ENCODE results near the gene SLC6A9. TPM values are rescaled to one million over a fixed set of nuclear protein-coding genes. Genes with fewer than 3 reads are reported as not detected.
A peak's percentile ranks its signal among the peaks of the same experiment; 100 is the strongest.

Gene SLC6A9
- total and polyA plus RNA-seq, 2 of the 8 experiments (the other 6 are each of a cell fraction or from before 2014, with no cell fraction given), result 20.2 to 24.2 TPM

GRCh38 chr1:44032170-44032790 lies 1.0 kb upstream of the SLC6A9 start:
- POLR2A ChIA-PET (ENCODE audit: partially characterized antibody), result interaction anchor here (0.5 to 26.2 kb wide), 16 partner anchors 9 to 1023 kb away, joined by 3 to 544 read pairs (median 4); partner anchors contain the start of genes ARTN and ST3GAL3
- peak overlapping the region; percentile 7; the same call in 1 of the 2 replicates for H3K27ac ChIP-seq (ENCODE audit: low read depth, low read length)
- H3K4me3 ChIP-seq (ENCODE audit: extremely low read depth in 1 of 4, insufficient read depth in 2 of 4, low read depth in 3 of 4, low read length in 4 of 4), result peak overlapping the region; percentile 78 to 96 (median 86); a peak in 7 of 8 replicates
- peaks cover 4% of the 10 kb centered on the region; the same call in 1 of the 2 replicates for H3K23me2 ChIP-seq (ENCODE audit: low read depth, low read length)
- H4K91ac ChIP-seq (replicated peaks; ENCODE audit: insufficient read length, low read length), result peak overlapping the region; percentile 38
- H2BK120ac ChIP-seq (replicated peaks; ENCODE audit: low read depth, low read length), result no peak overlapping the region
- H2BK5ac ChIP-seq (ENCODE audit: low read depth, low read length), result peak overlapping the region; percentile 91; the same call in 1 of the 2 replicates
- peaks cover 5% of the 10 kb centered on the region for H3K79me1 ChIP-seq (ENCODE audit: low read depth, low read length)
- H3K4me1 ChIP-seq (replicated peaks in 1 of 4; ENCODE audit: control insufficient read depth in 3 of 4, insufficient read depth in 4 of 4, low read length in 3 of 4), result peaks cover 13 to 28% (median 16%) of the 10 kb centered on the region in 4 experiments
- no peaks in the 10 kb centered on the region for H3K27me3 ChIP-seq (replicated peaks in 1 of 4; ENCODE audit: control insufficient read depth in 3 of 4, extremely low read depth in 1 of 4, insufficient read depth in 3 of 4, low read length in 3 of 4)
- peaks cover 0 to 6% of the 10 kb centered on the region in 2 experiments for H4K20me1 ChIP-seq (replicated peaks in 1 of 2; ENCODE audit: control insufficient read depth in 1 of 2, insufficient read depth in 2 of 2, low read length in 2 of 2)
- WGBS, 2 experiments (ENCODE audit: extremely low coverage in 1 of 2, insufficient coverage in 1 of 2, insufficient read length in 1 of 2, insufficient replicate concordance in 2 of 2, low coverage in 1 of 2, low lambda C conversion rate in 2 of 2, missing lambda C conversion rate in 1 of 2), result 79% methylated on average over 6 of the region's 6 CpGs; no CpG with 5 or more reads in 1 of the 2 experiments
- H3K36me3 ChIP-seq (ENCODE audit: control insufficient read depth in 2 of 4, insufficient read depth in 4 of 4, low read length in 3 of 4), result no peaks in the 10 kb centered on the region
- no peak overlapping the region for H2BK20ac ChIP-seq (ENCODE audit: low read length)
- peaks cover 0 to 17% of the 10 kb centered on the region in 2 experiments; a peak in 1 of 4 replicates for H3K79me2 ChIP-seq (ENCODE audit: control insufficient read depth in 1 of 2, insufficient read depth in 2 of 2, low read length in 2 of 2)
- peak overlapping the region; percentile 93 for H3K18ac ChIP-seq (ENCODE audit: extremely low read depth, low read length)
- H4K5ac ChIP-seq (ENCODE audit: insufficient read length, low read depth, low read length), result no peak overlapping the region
- H3K4ac ChIP-seq (replicated peaks; ENCODE audit: insufficient read length, low read depth, low read length), result peak overlapping the region; percentile 34
- DNase-seq (ENCODE audit: low read depth in 1 of 2, low spot score in 2 of 2) (no peak), FAIRE-seq (no peak)
- no peak overlapping the region for H2AFZ ChIP-seq (ENCODE audit: low read length)
- no peak overlapping the region for H4K8ac ChIP-seq (ENCODE audit: extremely low read depth, insufficient read depth, low read length)
- H3K9me3 ChIP-seq (ENCODE audit: insufficient read depth in 2 of 2, low read depth in 1 of 2, low read length in 1 of 2), result no peaks in the 10 kb centered on the region
- no peak overlapping the region for H3K23ac ChIP-seq (ENCODE audit: insufficient read length)
- CTCF ChIA-PET (ENCODE audit: partially characterized antibody), result interaction anchor here (1.0 to 13.5 kb wide), 7 partner anchors 14 to 102 kb away, joined by 3 to 239 read pairs (median 68); partner anchors contain the start of gene CCDC24
- H2BK15ac ChIP-seq (ENCODE audit: low read length), result peak overlapping the region; percentile 48
- no peak overlapping the region for H3K56ac ChIP-seq (replicated peaks; ENCODE audit: insufficient read length, low read depth, low read length)
- H3K9ac ChIP-seq (replicated peaks in 1 of 4; ENCODE audit: extremely low read depth in 1 of 4, low read depth in 3 of 4, low read length in 3 of 4), result peak overlapping the region in 3 of 4 experiments; percentile 14 to 51 (median 24); a peak in 2 of 7 replicates
- H2AK5ac ChIP-seq (ENCODE audit: low read depth, low read length), result peak overlapping the region; percentile 68; the same call in 1 of the 2 replicates
- H2BK12ac ChIP-seq (ENCODE audit: low read depth, low read length), result 0 out of 2 replicates have a peak overlapping the region, but pooled peaks have one; percentile 13
- H3K4me2 ChIP-seq (ENCODE audit: insufficient read depth in 1 of 2, low read depth in 2 of 2, low read length in 2 of 2), result peak overlapping the region; percentile 66 to 97
- no peak overlapping the region for H3K14ac ChIP-seq (ENCODE audit: insufficient read length)
- TF ChIP-seq CHD2 (IDR thresholded peaks at IDR 0.05; ENCODE audit: low read length), result no peak
- TF ChIP-seq, protein P1, sequence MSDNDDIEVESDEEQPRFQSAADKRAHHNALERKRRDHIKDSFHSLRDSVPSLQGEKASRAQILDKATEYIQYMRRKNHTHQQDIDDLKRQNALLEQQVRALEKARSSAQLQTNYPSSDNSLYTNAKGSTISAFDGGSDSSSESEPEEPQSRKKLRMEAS (IDR thresholded peaks at IDR 0.05), result no peak
- TF ChIP-seq KDM5A (IDR thresholded peaks at IDR 0.05; ENCODE audit: low read length), result no peak
- 0 out of 2 replicates have a peak, but pooled peaks have one; percentile 6 for TF ChIP-seq TEAD4 (IDR thresholded peaks at IDR 0.05; ENCODE audit: low read depth, low read length)
- no peak for TF ChIP-seq RNF2 (IDR thresholded peaks at IDR 0.05; ENCODE audit: borderline replicate concordance, low read depth, low read length, missing control alignments, poor library complexity, severe bottlenecking)
- TF ChIP-seq EP300 (IDR thresholded peaks at IDR 0.05; ENCODE audit: borderline replicate concordance in 1 of 2, low read depth in 2 of 2, low read length in 2 of 2), result no peak

All from H1 (cell line).